ENCODE measurements around the gene NOC2L. TPM values are rescaled to one million over a fixed set of nuclear protein-coding genes. Genes with fewer than 3 reads are reported as not detected.

Gene NOC2L
- total RNA-seq, 1 experiment from 2014 or later = 130 TPM

DNA sequence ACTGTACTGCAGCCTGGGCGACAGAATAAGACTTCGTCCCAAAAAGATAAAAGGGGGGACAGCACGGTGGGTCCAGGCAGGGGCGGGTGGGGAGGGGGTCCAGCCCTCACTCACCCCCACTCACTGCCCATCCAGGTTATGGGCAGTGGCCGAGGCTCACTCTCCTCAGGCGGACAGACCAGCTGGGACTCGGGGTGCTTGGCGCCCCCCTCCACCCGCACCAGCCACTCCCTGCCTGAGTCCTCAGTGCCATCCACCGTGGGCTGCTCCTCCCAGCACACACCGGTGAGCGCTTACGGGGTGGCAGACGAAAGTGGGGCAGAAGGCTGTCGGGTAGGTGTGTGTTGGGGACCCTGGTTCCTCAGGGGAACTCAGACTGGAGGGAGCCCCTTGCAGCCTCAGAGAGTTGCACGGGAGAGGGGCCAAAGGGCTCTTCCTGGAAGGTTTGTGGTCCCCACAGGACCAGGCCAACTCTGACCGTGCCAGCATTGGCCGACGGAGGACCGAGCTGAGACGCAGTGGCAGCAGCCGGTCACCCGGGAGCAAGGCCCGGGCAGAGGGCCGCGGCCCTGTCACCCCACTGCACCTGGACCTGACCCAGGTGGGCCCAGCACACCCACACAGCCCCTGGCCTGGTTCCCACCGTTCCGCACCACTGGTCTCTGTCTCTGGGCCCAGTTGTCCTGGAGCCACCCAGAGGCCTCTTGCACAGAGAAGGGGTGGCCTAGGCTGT, 13.8 kb upstream of the NOC2L start:
- Histone ChIP-seq H3K23me2 (ENCODE audit: insufficient read length, low read depth, low read length, poor library complexity, severe bottlenecking) (no peaks in the 10 kb centered on the region), H3K56ac (ENCODE audit: insufficient read length, low read depth, low read length) (no peak overlapping the region), H3K9me3 (ENCODE audit: control insufficient read depth, low read depth, low read length) (no peaks in the 10 kb centered on the region), H2BK15ac (ENCODE audit: low read depth, low read length) (no peak overlapping the region), H2AK5ac (ENCODE audit: insufficient read length, low read length) (no peak overlapping the region), H3K4ac (ENCODE audit: low read depth, low read length) (no peak overlapping the region), H4K20me1 (ENCODE audit: control insufficient read depth, insufficient read depth, insufficient read length) (no peaks in the 10 kb centered on the region), H2BK5ac (ENCODE audit: insufficient read length, low read length) (no peak overlapping the region), H2AFZ (ENCODE audit: low read length) (no peak overlapping the region), H4K5ac (ENCODE audit: insufficient read length, low read depth, low read length) (no peak overlapping the region), H3K9ac (ENCODE audit: extremely low read depth, insufficient read length, low read length) (no peak overlapping the region), H3K27ac (ENCODE audit: insufficient read length, low read depth, low read length) (no peak overlapping the region), H3K18ac (ENCODE audit: insufficient read length, low read depth, low read length) (no peak overlapping the region), H2BK20ac (ENCODE audit: low read depth, low read length, poor library complexity, severe bottlenecking) (no peak overlapping the region), H2BK120ac (ENCODE audit: low read depth, low read length, poor library complexity, severe bottlenecking) (no peak overlapping the region), H4K91ac (ENCODE audit: insufficient read length, low read depth, low read length) (no peak overlapping the region), H3K27me3 (ENCODE audit: insufficient read depth, low read length) (peaks cover 11% of the 10 kb centered on the region; the same call in 1 of the 2 replicates), H3K14ac (ENCODE audit: insufficient read depth, low read length) (no peak overlapping the region; the same call in 1 of the 2 replicates), H4K8ac (replicated peaks; ENCODE audit: insufficient read length, low read depth, low read length) (no peak overlapping the region), H3K23ac (ENCODE audit: insufficient read length, low read depth, low read length) (no peak overlapping the region), H2BK12ac (ENCODE audit: insufficient read length, low read depth, low read length) (no peak overlapping the region), H3T11ph (ENCODE audit: low read length) (no peak overlapping the region), H3K79me2 (ENCODE audit: insufficient read depth, low read length) (no peaks in the 10 kb centered on the region), H3K4me2 (ENCODE audit: insufficient read depth, insufficient read length, low read length) (no peak overlapping the region), H3K79me1 (ENCODE audit: insufficient read depth, low read depth, low read length, poor library complexity, severe bottlenecking) (no peaks in the 10 kb centered on the region), H3K4me1 (ENCODE audit: insufficient read depth, low read length) (no peaks in the 10 kb centered on the region)
- Mint-ChIP-seq H3K4me1 (peaks cover 5 to 7% of the 10 kb centered on the region in 2 experiments; a peak in 3 of 4 replicates), H3K27me3 (ENCODE audit: low read depth) (peaks cover 56% of the 10 kb centered on the region), H3K27ac (no peak overlapping the region; a peak in 1 of 7 replicates), H3K4me3 (no peak overlapping the region), H3K9me3 (peaks cover 3 to 4% of the 10 kb centered on the region in 2 experiments; a peak in 3 of 5 replicates), H3K36me3 (ENCODE audit: insufficient read depth in 1 of 3, low read depth in 3 of 3) (0 out of 7 replicates have a peak, but pooled peaks cover 0 to under 1% (median 0%) of the 10 kb centered on the region in 3 experiments)
- no peak for DNase-seq
- WGBS (ENCODE audit: extremely low coverage, insufficient read length, low lambda C conversion rate) = no CpG with 5 or more reads among the region's 28 CpGs
- TF ChIP-seq, protein P1, sequence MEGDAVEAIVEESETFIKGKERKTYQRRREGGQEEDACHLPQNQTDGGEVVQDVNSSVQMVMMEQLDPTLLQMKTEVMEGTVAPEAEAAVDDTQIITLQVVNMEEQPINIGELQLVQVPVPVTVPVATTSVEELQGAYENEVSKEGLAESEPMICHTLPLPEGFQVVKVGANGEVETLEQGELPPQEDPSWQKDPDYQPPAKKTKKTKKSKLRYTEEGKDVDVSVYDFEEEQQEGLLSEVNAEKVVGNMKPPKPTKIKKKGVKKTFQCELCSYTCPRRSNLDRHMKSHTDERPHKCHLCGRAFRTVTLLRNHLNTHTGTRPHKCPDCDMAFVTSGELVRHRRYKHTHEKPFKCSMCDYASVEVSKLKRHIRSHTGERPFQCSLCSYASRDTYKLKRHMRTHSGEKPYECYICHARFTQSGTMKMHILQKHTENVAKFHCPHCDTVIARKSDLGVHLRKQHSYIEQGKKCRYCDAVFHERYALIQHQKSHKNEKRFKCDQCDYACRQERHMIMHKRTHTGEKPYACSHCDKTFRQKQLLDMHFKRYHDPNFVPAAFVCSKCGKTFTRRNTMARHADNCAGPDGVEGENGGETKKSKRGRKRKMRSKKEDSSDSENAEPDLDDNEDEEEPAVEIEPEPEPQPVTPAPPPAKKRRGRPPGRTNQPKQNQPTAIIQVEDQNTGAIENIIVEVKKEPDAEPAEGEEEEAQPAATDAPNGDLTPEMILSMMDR (conservative IDR thresholded peaks at IDR 0.05) = no peak

Measured in H9 (cell line).